HUES48 (cell line): ENCODE data around the gene RFX1.
"Not testable (repeated sequence)": the region's sequence is repeated elsewhere in the genome, so short reads cannot be mapped to it uniquely, and the experiment has no call there.

ENCODE experiments used
- H3K27ac ChIP-seq: one replicate; pipeline ENCODE4 v1.7.0; 2013; ENCODE audit warnings: low read depth, low read length, inconsistent platforms
- H3K27me3 ChIP-seq: 2 replicates; pipeline ENCODE4 v1.6.1; 2013; ENCODE audit warnings: mild to moderate bottlenecking, low read length; ENCODE audit not compliant: control insufficient read depth, insufficient read depth
- H3K36me3 ChIP-seq: 2 replicates; pipeline ENCODE4 v1.6.1; 2013; ENCODE audit warnings: low read length; ENCODE audit not compliant: control insufficient read depth, insufficient read depth
- H3K4me1 ChIP-seq: 2 replicates; pipeline ENCODE4 v1.6.1; 2013; ENCODE audit warnings: mild to moderate bottlenecking, low read length; ENCODE audit not compliant: control insufficient read depth, insufficient read depth
- H3K4me3 ChIP-seq: 2 replicates; pipeline ENCODE4 v1.5.1; 2013; ENCODE audit warnings: mild to moderate bottlenecking, low read depth, low read length
- H3K9ac ChIP-seq: 2 replicates; pipeline ENCODE4 v1.6.1; 2013; ENCODE audit warnings: mild to moderate bottlenecking, low read depth, low read length, moderate library complexity
- H3K9me3 ChIP-seq: 2 replicates; pipeline ENCODE4 v1.6.1; 2013; ENCODE audit warnings: low read length; ENCODE audit not compliant: control insufficient read depth, insufficient read depth

Gene RFX1

DNA sequence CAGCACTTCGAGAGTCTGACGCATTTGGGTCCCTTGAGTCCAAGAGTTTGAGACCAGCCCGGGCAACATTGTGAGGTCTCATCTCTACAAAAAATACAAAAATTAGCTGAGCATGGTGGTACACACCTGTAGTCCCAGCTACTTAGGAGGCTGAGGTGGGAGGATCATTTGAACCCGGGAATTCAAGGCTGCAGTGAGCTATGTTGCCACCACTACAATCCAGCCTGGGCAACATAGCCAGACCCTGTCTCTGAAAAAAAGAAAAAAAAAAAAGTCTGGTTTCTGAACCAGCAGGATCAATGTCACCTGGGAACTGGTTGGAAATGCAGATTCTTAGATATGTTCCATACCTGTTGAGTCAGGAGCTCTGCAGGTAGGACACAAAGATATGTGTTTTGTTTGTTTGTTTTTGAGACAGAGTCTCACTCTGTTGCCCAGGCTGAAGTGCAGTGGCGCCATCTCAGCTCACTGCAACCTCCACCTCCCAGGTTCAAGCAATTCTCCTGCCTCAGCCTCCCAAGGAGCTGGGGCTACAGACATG lies 20.6 kb upstream of the RFX1 start:
- H3K4me3 ChIP-seq, H3K27ac ChIP-seq, H3K36me3 ChIP-seq, H3K27me3 ChIP-seq, H3K9ac ChIP-seq, H3K9me3 ChIP-seq, H3K4me1 ChIP-seq: not testable (repeated sequence)

DNA sequence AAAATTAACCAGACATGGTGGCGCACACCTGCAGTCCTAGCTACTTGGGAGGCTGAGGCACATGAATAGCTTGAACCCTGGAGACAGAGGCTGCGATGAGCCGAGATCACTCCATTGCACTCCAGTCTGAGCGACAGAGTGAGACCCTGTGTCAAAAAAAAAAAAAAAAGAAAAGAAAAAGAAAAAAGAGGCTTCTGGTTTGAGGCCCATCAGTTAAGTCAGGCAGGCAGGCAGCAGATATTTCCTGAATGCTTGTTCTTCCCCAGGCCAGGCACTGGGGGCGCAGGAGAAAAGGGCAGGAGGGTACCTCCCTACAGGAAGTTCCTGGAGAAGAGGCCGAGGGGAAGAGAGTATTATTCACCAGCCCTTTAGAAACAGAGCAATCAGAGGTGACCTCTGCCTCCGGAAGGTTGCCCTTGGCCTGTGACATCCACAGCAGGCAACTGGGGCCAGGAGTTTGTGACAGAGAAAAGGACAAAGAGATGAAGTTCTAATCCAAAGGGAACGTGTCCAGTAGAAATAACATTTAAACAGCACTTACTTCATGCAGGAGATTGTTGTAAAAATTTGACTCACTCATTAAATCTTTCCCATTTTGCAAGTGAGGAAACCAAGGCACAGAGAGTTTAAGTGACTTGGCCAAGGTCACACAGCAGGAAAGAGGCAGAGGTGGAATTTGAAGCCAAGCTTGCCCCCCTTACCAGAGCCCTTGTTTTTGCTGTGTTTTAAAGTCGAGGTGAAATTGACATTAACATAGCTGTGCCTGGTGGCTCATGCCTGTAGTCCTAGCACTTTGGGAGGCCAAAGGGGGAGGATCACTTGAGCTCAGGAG lies 17.5 kb upstream of the RFX1 start:
- Histone ChIP-seq H3K9me3 (no peaks in the 10 kb centered on the region), H3K27me3 (no peaks in the 10 kb centered on the region), H3K27ac (peak overlapping the region; percentile 74), H3K36me3 (no peaks in the 10 kb centered on the region), H3K4me3 (no peak overlapping the region), H3K9ac (no peak overlapping the region), H3K4me1 (peaks cover 3% of the 10 kb centered on the region; the same call in 1 of the 2 replicates)

DNA sequence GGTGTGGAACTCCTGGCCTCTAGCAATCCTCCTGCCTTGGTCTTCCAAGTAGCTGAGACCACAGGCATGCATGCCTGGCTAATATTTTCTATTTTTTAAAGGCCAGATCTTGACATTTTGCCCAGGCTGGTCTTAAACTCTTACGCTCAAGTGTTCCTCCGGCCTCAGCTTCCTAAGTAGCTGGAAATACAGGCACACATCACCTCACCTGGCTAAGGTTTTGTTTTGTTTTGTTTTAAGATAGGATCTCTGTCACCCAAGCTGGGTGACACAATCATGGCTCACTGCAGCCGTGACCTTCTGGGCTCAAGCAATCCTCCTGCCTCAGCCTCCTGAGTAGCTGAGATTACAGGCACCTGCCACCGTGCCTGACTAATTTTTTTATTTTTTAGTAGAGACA lies 16.3 kb upstream of the RFX1 start:
- Histone ChIP-seq H3K9me3 (no peaks in the 10 kb centered on the region), H3K9ac (no peak overlapping the region), H3K4me3 (no peak overlapping the region), H3K27ac (no peak overlapping the region), H3K36me3 (no peaks in the 10 kb centered on the region), H3K4me1 (peaks cover 3% of the 10 kb centered on the region; the same call in 1 of the 2 replicates), H3K27me3 (no peaks in the 10 kb centered on the region)

DNA sequence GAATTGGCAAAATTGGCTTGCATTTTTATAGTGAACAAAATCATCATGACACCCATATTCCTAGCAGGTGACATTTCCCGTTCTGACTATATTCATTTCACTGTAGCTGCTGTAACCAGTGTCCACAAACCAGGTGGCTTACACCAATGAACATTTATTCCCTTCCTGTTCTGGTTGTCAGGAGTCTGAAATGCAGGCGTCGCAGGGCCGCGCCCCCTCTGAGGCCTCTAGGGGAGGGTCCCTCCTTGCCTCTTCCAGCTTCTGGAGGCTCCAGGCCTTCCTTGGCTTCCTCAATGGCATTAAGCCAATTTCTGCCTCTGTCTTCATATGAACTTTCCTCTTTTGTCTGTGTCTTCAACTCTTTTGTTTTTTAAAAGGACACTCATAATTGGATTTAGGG lies 15.4 kb upstream of the RFX1 start:
- H3K4me3 ChIP-seq = no peak overlapping the region
- H3K9ac ChIP-seq = no peak overlapping the region
- no peaks in the 10 kb centered on the region for H3K36me3 ChIP-seq
- H3K27ac ChIP-seq = no peak overlapping the region
- no peaks in the 10 kb centered on the region for H3K27me3 ChIP-seq
- H3K4me1 ChIP-seq = peaks cover 3% of the 10 kb centered on the region; the same call in 1 of the 2 replicates
- no peaks in the 10 kb centered on the region for H3K9me3 ChIP-seq

DNA sequence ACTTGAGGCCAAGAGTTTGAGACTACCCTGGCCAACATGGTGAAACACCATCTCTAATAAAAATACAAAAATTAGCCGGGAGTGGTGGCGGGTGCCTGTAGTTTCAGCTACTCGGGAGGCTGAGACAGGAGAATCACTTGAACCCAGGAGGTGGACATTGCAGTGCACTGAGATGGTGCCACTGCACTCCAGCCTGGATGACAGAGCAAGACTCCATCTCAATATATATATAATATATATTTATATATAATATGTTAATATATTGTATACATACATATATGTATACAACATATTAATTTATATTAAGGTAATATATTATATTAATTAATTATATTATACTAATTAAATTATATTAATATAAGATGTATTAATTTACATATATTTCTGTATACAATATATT lies 13.6 kb upstream of the RFX1 start:
- not testable (repeated sequence) for H3K27me3 ChIP-seq, H3K4me3 ChIP-seq, H3K27ac ChIP-seq, H3K9me3 ChIP-seq, H3K9ac ChIP-seq, H3K4me1 ChIP-seq, H3K36me3 ChIP-seq

DNA sequence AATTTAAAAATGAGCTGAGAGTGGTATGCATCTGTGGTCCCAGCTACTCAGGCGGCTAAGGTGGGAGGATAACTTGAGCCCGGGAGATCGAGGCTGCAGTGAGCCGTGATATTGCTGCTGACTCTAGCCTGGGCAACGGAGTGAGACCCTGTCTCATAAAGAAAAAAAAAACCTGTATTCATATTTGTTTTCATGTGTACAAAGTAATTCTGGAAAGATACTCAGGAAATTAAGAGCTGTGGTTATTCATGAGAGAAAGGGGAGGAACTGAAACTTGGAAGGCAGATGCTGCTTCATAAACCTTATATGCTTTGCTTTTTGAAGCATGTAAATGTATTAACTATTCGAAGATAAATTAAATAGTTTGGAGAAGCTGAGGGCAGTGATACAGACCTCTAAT lies 13.0 kb upstream of the RFX1 start:
- H3K27ac ChIP-seq = no peak overlapping the region
- H3K4me3 ChIP-seq = no peak overlapping the region
- no peaks in the 10 kb centered on the region for H3K9me3 ChIP-seq
- peaks cover 3% of the 10 kb centered on the region; the same call in 1 of the 2 replicates for H3K4me1 ChIP-seq
- H3K27me3 ChIP-seq = no peaks in the 10 kb centered on the region
- no peak overlapping the region for H3K9ac ChIP-seq
- no peaks in the 10 kb centered on the region for H3K36me3 ChIP-seq

DNA sequence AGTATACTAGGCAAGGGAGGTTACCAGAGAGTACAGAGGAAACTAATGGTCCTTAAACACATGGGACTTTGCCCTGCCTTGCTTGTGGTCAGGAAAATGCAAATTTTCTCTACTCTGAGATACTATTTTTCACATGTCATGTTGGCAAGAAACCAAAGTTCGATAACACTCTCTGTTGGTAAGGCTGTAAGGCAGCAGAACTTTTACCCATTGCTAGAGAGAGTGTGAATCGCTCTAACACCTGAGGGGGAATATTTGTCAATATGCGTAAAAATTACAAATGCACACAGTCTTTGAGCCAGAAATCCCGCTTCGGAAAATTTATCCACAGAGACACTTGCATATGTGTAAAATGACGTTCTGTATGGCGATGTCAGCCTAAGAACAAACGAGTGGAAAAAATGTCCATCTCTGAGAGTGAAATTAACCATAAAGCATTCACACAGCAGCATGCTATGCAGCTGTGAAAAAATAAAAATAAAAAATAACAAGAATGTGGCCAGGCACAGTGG lies 9.5 kb upstream of the RFX1 start:
- Histone ChIP-seq H3K27me3 (no peaks in the 10 kb centered on the region), H3K27ac (no peak overlapping the region), H3K36me3 (no peaks in the 10 kb centered on the region), H3K4me1 (no peaks in the 10 kb centered on the region), H3K9ac (no peak overlapping the region), H3K9me3 (no peaks in the 10 kb centered on the region), H3K4me3 (no peak overlapping the region)

DNA sequence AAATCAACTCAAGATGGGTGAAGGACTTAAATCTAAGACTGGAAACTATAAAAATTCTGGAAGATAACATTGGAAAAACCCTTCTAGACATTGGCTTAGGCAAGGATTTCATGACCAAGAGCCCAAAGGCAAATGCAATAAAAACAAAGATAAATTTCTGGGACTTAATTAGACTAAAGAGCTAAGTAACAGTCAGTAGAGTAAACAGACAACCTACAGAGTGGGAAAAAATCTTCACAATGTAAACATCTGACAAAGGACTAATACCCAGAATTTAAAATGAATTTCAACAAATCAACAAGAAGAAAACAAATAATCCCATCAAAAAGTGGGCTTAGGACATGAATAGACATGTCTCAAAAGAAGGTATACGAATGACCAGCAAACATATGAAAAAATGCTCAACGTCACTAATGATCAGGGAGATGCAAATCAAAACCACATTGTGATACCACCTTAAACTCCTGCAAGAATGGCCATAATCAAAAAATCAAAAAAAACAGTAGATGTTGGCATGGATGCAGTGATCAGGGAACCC lies 6.3 kb upstream of the RFX1 start:
- Histone ChIP-seq H3K4me1 (no peaks in the 10 kb centered on the region), H3K9me3 (no peaks in the 10 kb centered on the region), H3K36me3 (no peaks in the 10 kb centered on the region), H3K27me3 (no peaks in the 10 kb centered on the region), H3K9ac (no peak overlapping the region), H3K4me3 (no peak overlapping the region), H3K27ac (no peak overlapping the region)

DNA sequence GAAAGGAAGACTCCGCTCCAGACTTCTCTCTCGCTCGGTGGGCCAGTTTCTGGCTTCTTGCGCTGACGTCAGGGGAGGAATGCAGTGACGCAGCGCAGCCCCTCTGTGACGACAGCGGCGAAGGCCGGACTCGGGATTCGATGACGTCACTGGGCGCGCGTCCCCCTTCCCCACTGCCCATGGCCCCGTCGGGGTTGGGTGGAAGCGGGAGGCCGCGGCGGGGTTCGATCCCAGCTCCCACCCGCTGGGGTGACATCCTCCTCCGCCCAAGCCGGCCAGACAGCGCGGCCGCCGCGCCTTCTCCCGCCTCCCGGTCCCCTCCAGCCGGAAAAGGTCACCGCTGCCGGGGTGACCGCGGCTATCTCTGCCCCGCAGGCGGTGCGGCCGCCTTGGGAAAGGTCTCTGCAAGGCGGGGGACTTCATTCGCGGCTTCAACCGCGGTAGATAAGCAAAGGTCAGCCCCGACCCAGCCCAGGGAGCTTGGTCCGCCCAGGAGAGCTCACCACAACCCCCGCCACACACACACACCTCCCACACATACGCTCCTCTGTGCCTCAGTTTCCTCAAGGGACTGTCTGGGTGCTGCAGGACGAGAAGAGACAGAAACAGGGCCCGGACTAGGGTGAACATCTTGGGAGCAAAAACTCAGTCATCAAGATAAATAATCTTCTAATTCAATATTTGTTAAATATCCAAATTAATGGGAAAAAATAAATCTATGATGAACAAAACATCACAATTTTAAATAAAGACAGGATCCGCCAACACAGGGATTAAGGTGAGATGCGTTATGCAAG lies 844 bp upstream of the RFX1 start:
- Histone ChIP-seq H3K9ac (peak overlapping the region; percentile 83), H3K36me3 (no peaks in the 10 kb centered on the region), H3K4me1 (peaks cover 5% of the 10 kb centered on the region; the same call in 1 of the 2 replicates), H3K27ac (peak overlapping the region; percentile 99), H3K27me3 (no peaks in the 10 kb centered on the region), H3K9me3 (no peaks in the 10 kb centered on the region), H3K4me3 (peak overlapping the region; percentile 78)

DNA sequence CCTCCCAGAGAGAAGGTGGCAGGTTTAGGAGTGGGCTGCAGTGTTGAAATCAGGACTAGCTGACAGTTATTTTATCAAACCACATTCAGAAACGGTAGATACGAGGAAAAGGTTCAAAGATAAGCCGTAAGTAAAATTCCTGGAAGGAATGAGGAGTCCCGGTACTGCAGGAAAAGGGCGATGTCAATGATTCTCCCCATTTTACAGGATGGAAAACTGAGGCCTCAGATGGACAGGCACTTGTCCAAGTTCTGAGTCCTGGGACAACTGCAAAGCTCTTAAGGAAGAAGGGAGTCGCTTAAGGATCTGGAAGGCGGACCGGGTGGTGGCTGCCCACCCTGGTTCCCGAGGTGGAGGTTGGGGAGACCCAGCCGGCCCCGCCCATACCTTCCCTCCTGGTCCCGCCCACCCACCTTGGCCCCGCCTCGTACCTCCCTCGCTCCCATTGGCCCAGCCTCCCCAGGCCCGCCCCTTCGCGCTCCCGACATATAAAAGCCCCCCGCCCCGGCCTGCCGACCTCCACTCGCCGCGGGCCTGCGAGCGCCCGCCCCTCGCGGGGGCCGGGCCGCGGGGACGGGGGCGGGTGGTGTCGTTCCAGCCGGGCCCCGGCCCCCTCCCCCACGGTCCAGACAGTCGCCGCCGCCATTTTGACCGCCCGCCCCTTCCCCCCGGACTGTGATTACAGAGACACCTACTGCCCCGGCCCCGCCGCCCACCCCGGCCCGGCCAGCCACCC lies 603 bp downstream of the RFX1 start:
- H3K4me1 ChIP-seq = peaks cover 5% of the 10 kb centered on the region; the same call in 1 of the 2 replicates
- peak overlapping the region; percentile 78 for H3K4me3 ChIP-seq
- no peaks in the 10 kb centered on the region for H3K36me3 ChIP-seq
- H3K27ac ChIP-seq = peak overlapping the region; percentile 99
- no peaks in the 10 kb centered on the region for H3K9me3 ChIP-seq
- no peaks in the 10 kb centered on the region for H3K27me3 ChIP-seq
- H3K9ac ChIP-seq = peak overlapping the region; percentile 56; the same call in 1 of the 2 replicates
